HG03432 (cell line): ENCODE measurements around the gene FARS2.

Source experiments
- ATAC-seq: cut with Tn5 transposase; IDR thresholded peaks from one replicate; pipeline ENCODE4 v1.9.1; 2021; ENCODE audit warnings: mild to moderate bottlenecking, moderate library complexity; ENCODE audit not compliant: unreplicated experiment

FARS2 gene

DNA sequence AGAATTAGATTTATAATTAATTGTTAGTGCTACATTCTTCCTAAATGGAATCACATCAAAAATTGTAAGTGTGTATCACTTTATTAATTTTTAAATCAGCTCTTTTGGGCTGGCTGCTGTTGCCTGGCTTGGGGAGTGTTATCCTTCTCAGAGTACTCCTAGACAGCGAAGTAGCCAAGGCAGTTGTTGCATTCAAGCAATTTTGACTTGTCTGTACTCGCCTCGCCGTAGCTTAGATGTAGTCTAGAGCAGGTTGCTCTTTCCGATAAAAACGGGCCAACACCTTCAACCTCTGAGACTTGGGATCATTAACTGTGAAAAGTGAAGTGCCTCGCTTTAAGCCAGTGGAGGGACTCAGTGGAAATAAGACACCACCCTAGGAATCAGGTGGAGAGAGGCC is 151.3 kb downstream of the FARS2 start:
- ATAC-seq, result no peak

DNA sequence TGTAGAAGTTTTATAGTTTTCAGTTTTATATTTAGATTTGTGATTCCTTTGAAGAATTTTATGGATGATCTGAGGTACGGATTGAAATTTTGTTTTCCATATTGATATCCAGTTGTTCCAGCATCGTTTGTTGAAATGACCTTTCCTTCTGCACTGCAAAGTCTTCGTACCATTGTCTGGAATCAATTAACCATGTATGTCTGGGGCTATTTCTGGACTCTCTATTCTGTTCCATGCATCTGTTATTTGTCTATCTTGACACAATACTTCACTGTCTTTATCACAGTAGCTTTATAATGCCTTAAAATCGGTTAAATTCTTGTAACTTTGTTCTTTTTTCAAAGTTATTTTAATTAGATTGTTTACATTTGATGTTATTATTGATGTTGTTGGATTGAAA is 154.9 kb downstream of the FARS2 start:
- ATAC-seq, result no peak

DNA sequence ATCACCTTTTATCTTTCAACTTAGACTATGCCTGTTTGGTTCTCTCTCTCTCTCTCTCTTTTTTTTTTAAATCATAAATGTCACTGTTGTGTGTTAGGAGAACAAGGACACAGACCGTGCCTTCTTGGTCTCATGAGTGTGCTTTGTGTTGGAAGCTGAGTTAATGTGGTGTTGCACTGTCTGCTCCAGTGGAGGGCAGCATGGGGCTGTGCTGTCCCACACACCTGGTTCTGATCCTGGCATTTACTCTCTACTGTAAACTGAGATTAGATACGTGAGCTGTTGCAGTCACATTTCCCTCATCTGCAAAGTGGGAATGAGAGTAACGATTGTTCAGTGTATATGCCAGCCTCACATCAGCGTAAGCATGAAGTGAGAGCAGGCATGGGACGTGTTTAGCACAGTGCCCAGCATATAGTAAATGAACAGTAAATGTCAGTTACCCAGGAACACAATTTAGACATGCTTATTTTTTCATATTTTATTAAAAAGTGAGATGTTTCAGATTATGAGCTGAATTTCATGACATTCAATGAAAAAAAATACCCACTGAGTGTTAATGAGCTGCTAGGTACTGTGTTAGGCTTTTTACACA is 161.1 kb downstream of the FARS2 start:
- ATAC-seq, result no peak

DNA sequence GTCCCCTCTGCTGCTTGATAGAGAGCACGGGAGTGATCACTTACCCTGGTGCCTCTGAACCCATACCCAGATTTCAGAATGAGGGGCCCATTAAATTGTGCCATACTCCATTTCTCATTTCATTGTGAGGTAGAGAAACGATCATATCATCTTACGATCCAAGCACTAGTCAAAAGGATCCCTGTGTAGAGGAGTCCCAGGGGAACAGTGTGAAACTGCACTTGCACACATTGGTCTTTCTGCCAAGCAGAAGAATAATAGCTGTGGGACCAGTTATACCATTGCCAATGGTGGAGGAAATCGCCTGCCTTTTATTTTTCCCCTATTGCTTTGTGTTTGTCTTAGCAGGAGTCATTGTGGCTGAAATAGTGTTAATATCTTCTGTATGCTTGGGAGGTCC is 161.9 kb downstream of the FARS2 start:
- no peak for ATAC-seq

DNA sequence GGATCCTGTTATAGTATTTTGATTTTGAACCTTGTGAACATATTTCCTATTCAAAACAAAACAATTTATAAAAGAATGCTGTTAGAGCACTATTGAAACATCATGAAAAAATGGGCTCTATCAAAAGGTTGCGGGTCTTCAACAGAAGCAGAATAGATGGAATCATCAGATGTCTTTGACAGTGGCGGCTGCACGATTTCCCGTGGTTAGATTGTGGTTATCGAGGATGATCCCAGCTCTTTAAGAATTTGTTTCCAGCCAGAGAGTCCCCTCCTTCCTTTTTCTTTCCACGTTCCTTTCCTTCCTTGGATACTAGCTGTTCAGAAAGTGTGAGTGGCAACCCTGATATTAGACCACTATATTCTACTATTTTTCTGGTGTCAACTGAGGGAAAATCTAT is 163.4 kb downstream of the FARS2 start:
- no peak for ATAC-seq

DNA sequence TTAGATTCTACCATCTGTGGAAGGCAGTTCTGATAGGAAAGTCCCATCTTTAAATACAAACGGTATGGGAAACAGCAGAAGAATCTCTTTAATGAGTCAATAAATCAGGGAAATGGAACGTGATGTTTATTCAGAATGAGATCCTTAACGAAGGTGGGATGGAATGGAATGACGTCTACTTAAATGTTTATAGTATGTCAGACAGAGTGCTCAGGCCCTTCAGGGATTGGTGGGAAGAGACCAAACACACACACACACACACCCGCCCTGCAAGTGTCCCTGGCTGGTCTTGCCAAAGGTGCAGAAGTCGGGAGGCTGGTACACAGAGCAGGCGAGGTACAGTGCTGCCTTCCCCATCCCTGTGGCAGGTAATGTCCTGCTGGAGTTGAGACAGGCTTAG is 164.0 kb downstream of the FARS2 start:
- ATAC-seq, result no peak

DNA sequence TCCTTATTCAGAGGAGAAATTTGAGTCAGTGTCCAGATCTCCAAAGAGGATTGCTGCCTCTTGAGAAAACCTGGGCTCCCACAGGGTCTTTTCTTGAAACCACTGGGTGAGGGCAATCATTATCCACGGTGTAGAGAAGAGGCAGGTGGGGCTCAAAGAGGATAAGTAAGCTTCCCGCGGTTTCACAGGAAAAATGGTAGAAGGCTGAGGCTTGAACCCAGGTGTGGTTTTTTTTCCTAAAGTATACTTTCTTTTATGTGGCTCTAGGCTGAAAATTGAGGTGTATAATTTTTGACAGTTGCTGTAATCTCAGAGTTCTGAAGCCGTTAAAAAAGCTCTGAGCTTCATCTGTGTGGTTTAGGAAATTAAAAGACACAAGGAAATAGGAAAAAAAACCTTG is 164.5 kb downstream of the FARS2 start:
- ATAC-seq, result no peak

DNA sequence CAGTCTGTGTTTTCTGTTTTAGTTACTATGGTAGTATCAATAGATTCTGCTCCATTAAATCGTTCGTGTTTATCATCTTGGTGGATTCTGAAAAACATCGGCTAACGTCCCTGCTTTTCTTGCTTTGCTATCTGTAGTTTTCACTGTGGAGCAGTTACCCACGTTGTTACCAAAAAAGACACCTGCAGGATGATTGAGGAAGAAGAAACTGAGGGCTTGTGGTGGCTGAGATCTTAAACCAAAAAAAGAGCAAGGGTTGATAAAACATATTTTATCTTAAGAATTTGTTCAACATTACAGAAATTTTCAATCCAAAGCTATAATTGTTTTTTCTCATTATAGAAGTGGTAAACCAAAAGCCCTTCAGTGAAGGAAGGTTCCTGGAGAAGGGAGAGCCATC is 166.3 kb downstream of the FARS2 start:
- no peak for ATAC-seq

DNA sequence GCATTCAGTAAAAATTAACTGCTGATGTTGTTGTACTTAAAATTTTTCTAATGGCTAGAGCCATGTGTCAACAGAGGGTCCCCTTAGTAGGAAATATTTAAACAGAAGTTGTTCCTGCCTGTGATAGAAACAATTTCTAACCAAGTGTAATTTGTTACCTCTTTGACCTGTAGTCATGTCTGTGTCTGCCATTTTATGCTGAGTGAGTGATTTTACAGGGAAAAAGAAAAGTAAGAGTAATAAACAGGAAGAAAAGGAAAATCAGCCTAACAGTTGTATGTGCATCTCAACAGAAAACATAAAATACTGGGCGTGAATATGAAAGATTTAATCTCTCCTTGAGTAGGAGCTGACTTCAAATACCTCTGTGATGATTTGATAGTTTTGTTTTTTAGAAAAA is 172.0 kb downstream of the FARS2 start:
- ATAC-seq, result no peak

DNA sequence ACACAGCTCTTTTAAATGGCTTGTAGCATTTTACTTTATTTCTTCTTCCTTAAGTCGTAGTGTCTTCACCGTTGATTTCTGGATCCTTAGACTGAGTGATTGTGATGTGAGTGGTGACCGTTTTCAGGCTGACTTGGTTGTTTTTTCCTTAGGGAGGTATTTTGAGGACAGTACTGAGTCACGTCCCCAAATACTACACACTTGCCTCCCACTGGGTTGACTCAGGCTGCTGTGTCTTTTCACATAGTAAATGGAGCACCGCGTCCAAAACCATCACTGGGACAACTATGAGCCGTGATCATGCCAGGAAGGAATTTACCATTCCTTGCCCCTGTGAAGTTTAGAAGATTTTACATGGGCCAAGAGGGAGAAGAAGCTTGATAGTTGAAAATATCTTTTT is 174.1 kb downstream of the FARS2 start:
- ATAC-seq, result no peak

DNA sequence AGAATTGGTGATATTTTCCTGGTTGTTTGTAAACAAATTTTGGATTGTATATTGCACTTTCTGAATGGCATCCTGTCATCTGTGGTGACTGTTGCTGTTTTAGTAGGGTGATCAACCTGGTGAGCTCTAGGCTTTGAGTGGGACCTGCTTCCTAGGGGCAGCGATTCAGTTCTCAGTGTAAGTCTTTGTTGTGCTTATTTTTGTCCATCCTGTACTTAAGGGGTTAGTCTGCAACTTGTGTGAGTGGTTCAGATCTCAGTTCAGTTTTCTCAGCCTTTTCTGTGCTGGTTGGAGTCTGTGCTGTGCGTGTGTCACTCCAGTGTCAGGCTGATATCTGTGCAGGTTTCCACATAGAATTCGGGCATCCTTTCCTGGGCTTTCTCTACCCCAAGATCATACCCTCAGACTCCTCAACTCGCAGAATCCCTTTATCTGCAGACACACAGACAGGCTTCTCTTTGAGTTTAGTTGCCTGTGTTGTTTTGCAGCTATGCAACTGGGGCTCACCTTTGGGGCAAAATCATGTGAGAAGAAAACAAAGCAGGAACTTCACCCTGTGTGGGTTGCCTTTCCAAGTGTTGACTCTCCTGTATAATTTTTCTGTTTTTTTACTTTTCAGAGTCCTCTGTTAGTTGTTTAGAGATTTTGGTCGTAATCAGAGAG is 177.7 kb downstream of the FARS2 start:
- ATAC-seq, result no peak

DNA sequence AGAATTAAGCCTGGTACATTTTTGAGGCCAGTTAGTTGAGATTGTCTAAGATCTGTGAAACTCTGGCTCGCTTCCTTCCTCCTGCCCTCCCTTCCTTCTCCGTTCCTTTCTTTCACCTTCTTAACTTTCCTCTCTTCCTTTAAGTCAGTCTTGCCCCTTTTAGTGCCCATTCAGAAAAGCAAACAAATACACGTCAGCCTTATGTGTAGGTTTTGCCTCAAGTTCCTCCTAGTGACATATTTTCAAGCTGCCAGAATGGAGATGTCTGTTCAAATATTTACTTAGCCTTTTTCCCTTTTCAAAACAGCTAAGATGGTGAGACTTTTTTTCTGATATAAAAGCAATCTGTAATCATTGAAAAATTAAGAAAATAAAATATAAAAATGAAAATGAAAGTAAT is 178.4 kb downstream of the FARS2 start:
- ATAC-seq, result no peak

DNA sequence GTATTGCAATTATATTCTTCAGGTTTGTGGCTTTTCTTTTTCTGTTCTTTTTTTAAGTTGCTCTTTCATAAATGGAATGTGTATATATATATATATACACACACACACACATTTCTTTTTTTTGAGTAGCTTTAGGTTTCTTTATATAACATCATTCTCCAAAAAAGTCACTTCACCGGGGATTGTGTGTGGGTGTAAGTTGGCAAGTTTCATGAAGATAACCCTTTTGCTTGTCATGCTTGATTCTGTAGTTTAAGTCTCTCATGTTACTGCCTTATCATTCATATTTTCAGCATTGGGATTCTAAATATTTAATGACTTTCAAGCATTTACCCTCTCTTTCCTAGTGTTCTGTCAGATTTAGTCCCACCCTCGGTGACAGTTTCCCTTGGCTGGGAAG is 181.0 kb downstream of the FARS2 start:
- no peak for ATAC-seq

DNA sequence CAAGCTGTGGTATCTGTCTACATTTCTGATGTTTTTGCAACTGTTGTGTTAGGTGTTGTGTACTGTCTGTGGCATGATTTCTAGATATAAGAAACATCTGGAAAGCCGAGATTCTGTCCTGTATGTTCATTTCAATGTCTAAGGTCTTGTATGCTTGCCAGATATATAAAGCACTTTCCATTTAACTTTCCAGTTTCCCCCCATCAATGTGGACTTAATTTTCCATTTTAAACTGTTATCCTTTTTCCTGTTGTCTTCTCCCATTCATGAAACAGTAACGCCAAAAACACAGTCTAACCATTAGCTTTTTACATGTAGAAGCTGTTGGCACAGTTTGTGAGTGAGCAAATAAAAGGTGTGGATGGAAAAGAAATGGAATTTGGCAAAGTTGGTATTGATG is 181.6 kb downstream of the FARS2 start:
- ATAC-seq, result no peak

DNA sequence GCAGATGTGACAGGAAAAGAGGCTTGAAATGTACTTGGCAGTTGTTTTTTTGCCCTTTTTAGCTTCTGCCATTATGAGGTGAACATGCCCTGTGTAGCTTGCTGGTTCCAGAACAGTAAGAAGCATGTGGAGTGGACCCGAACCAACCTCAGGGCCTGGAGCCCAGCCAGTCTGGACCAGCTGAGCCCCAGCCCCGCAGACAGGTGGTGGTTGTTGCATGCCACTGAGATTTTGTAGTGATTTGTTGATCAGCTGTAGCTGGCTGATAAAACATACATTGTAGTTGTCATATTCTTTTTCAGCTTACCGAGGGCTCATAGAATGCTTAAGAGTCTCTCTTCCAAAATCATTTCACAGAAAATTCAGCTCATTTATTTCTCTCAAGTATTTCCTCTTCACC is 182.2 kb downstream of the FARS2 start:
- no peak for ATAC-seq

DNA sequence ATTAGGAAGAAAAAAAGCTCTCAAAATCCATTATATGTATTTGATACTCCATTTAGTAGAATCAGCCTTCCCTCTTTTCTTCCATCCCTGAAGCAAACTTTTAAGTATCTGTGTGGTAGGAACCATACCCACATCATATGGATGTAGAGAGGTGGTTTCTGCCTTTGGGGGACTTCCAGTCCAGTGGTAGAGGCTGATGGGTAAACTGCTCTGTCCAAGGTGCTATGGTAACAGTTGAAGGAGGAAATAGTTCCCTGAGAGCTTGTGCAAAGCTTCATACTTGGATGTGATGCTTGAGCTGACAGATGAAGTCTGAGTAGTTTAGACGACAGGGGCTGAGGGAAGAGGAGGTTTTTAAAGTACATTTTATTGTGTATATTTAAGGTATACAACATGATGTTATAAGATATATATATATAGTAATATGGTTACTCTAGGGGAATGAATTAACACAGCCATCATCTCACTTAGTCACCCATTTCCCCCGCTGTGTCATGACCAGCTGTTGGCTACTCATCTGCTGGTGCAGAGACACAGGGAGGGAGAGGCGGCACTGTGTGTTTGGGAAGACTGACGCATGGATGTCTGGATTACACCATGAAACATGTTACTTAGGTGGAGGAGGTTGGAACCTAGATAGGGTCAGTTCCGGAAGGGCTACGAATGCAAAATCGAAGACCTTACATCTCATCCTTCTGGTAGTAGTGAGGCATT is 185.2 kb downstream of the FARS2 start:
- ATAC-seq, result no peak

DNA sequence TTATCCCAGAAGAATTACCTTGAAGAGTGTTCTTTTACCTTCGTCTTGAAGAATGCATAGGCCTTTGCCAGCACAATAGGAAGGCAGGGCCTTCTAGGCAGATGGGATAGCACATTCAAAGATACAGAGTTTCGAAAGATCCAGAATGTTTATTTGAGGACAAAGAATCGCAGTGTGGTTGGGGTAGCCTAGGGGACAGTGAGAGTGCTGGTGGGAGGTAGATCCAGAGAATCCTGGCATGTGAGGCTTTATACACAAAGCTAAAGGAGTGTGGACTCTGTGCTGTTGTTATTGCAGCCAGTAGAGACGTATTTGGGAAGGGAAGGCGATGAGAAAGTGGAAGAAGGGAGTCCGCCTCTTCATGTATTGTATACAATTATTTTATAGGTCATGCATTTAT is 186.6 kb downstream of the FARS2 start:
- ATAC-seq, result no peak

DNA sequence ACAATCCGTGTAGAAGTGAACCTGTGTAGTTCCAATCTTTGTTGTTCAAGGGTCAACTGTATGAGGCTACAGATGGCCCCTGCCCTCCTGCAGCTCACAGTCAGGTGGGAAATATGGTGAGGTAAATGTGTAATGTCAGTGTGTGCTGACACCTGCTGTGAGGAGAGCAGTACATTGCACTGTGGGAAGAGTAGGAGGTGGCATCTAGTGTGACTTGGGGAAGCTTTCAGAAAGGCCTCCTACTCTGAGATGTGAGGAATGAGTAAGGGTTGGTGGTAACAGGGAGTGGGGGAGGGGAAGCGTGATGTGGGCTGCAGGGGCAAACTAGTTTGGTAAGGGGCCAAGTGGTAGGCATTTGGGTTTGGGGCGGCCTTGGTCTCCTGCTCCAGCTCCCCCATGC is 188.8 kb downstream of the FARS2 start:
- no peak for ATAC-seq

DNA sequence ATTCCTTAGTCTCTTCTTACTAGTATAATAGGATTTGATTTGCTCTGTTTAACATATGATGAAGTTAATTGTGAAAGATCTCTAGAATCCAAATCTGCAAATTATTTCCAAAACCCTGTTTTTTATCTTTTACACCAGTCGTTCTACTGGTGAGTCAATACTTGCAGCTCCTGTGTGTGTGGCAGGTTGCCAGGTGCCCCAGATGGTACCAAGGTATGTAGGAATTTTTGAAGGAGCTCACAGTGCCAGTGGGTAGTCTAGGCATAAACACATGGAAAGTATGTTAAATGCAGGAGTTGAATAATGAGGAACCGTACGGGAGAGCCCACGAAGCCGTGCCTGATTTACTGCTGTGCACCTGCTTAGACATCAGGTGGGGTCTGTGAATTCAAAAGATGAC is 192.2 kb downstream of the FARS2 start:
- no peak for ATAC-seq

DNA sequence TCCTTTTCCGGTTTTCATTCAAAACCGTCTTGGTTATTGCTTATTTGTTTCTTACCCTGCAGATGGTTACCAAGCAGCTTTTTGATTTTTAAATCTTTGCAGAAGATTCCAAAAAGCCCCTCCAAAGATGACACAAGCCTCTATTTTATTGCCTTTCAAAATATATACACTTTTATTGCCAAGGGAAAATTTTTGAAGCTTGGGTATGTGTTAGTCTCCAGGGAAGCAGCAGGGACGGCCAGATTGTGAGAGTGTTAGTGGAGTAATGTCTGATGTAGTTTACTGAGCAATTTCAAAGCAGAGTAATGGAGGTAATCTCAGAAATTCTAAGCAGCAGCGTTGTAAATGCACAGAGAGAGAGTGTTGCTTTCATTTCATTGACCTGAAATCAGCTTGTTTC is 193.8 kb downstream of the FARS2 start:
- no peak for ATAC-seq

DNA sequence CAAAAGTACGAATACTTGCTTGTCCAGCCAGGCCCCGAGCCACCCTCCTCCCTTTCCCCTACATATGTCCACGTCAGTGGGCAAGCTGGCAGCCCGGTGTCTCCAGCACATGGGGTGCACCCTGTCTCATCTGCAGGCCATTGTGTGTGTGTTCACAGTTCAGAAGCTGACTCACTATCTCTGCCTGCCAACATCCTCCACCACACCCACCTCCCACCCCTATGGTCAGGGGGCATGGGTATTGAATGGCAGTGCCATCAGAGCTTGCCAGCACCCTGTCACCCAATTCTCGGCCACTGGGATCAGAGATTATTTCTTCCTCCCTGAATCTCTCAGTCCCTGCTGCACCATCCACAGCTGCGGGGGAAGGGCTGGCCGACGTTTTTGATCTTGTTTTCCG is 195.7 kb downstream of the FARS2 start:
- ATAC-seq, result no peak

DNA sequence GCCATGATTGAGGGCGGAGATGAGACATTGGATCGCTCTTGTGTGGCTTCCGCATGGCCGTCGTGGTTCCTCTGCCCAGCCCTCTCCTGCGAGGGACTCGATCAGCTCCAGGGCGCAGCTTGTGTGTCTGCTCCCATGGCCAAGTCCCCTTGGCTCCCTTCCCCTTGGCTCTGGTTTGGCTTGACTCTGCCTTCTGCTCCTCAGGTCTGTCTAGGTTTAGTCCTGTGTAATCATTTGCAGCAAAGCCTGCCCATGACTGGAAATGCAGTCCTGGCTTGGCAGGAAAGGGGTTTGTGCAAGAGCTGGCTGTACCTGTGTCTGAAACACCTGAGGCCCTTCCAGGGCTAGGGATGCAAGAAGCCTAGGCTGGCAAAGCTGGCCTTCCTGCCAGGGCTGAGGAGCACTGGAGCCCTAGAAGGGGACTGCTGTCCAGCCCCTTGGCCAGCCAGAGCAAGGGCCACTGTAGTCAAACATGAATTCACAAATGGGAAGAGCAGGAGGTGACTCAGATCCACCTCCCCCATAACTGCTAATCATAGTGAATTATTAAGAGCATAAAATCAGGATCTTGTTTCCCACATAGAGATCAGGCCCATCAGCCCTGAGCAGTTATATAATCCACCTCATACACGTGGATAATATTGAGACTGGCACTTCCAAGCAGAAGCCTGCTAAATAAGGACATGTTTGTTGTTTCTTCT is 196.8 kb downstream of the FARS2 start:
- ATAC-seq, result no peak
